ELR (cell line): ENCODE measurements around the gene MATN3.
"Not testable (repeated sequence)": the region's sequence is repeated elsewhere in the genome, so short reads cannot be mapped to it uniquely, and the experiment has no call there.

ENCODE experiments used
- DNase-seq: peaks from one replicate; pipeline ENCODE4 v3.0.0-alpha.2; 2015; ENCODE audit warnings: low read depth

Gene MATN3, protein sequence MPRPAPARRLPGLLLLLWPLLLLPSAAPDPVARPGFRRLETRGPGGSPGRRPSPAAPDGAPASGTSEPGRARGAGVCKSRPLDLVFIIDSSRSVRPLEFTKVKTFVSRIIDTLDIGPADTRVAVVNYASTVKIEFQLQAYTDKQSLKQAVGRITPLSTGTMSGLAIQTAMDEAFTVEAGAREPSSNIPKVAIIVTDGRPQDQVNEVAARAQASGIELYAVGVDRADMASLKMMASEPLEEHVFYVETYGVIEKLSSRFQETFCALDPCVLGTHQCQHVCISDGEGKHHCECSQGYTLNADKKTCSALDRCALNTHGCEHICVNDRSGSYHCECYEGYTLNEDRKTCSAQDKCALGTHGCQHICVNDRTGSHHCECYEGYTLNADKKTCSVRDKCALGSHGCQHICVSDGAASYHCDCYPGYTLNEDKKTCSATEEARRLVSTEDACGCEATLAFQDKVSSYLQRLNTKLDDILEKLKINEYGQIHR

DNA sequence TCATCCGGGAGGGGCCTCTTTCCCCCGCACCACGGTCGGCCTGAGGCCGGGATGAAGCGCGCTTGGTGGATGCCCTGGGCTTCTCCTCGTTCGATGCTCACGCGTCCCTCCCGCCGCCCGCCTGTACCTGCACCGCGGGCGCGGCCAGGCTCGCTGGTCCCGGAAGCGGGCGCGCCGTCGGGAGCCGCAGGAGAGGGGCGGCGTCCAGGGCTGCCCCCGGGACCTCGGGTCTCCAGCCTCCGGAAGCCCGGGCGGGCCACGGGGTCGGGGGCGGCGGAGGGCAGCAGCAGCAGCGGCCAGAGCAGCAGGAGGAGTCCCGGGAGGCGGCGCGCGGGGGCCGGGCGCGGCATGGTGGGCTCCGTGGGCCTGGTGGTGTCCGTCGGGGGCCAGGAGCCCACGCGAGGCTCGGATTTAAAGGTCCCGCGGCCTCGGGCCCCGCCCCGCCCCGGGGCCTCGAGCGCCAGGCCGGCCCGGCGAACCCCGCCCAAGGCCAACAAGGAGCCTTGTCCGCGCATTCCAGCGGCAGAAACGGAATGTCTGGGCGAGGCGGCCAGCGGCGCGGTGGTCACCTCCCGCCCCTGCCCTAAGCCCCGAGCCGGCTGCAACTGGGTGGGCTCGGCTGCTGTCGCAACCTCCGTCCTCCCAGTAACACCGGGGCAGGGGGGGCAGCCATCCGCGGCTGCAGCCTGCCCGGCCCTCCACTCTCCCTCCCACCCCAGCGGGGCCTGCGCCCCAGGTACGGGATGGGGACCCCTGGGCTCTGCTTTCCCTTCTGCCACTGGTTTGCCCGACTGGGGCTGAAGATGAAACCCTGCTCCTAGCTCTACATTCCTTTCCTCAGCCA is at the start of gene MATN3:
TSS of gene MATN3 (minus strand) at position 387 of the 844 bp plus-strand sequence. CDS start at position 350, 37 bp downstream.
- peak; percentile 60 for DNase-seq

DNA sequence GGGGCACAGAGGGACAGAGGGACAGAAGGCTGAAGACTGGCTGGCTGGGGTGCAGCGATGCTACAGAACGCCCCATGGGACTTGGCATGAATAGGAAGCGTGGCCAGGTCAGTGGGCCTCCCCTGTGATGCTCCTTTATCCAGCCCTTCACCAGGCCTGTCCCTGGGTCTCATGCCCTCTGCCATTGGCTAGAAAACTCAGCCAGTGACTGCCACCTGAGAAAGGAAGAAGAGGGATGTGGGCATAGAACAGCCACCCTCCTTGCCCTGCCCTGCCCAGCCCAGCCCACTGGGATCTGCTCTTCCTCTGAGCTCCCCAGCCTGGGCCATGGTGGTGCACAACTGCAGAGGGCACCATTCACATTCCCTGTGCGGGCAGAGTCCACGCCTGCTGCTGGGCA is 49.5 kb upstream of the MATN3 start:
- no peak for DNase-seq

DNA sequence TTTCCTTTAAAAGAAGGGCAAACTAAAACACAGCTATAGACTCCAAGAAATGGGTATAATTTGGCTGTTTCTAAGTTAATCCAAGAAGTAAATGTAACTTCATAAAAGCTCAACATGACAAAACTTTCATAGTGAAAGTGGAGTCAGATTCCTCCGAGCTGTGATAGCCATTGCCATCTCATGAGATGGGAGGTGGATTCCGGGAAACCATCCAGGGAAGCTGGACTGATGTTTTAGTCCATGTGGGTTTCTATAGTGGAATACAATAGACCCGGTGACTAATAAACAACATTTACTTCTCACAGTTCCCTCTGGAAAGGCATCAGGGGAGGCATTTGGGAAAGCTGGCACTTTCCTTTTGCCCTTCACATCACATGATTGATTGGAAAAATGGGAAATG is 49.0 kb upstream of the MATN3 start:
- DNase-seq, result peak; percentile 61

DNA sequence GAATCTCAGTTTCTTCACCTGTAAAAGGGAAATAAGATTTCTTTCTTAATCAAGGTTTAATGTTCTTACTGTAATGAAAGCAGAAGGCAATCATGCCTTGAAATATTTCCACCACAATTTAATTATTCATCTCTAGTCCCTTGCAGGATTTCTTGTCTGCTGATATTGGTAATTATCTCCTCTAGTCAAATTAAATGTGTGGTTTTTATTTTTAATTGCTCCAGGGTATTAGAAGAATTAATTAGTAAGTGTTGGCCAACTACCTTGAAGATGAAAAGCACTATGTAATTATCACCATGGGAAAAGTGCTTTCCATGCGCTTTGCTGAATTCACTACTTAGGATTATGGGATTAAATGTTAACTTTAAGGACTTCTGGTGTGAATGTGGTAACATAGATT is 47.6 kb upstream of the MATN3 start:
- DNase-seq, result no peak

DNA sequence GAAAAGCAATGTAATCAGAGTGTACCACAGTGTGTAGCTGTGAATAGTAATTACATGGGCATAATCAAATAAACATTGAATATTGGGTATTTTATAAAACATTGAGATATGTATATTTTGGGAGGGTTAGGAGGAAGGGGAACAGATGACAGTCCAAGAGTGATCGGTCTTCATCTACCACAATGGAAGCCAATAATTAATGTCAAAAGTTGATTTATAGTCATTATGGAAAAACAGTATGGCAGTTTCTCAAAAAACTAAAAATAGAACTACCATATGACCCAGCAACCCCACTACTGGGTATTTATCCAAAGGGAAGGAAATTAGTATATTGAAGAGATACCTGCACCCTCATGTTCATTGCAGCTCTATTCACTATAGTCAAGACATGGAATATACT is 44.8 kb upstream of the MATN3 start:
- no peak for DNase-seq

DNA sequence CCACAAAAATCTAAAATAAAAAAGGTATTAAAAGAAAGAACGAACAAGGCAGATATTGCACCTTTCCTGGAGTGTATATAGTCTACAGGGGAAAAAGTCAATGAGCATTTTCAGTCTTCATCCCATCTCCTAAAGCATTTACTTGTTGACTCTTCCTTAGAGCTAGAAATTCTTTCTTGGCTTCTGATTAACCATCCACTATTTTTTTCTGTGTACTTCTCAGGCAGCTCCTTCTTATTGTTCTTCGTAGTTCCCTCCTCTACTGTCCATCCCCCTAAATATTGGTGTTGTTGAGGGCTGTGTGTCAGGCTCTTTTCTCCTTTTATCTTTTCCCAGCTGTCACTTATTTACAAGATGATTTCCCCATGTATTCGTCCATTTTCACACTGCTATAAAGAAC is 42.5 kb upstream of the MATN3 start:
- no peak for DNase-seq

DNA sequence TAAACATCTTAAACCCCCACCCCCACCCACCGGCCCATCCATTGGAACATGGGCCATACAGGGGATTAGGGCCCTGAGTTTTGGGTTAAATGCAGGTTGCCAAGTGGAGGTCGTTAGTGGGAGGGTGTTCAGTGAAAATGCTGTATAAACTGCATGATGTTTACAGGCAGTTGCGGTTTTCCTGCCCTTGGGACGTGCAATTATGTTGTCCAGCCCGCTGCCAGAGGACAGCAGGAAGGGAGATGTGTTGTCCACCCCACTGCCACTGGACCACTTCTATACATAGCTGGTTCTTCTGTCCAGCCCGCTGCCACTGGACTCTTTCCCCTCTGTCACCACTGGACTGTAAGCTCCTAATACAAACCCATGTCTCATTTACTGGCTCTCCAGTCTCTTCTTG is 41.7 kb upstream of the MATN3 start:
- DNase-seq, result no peak

DNA sequence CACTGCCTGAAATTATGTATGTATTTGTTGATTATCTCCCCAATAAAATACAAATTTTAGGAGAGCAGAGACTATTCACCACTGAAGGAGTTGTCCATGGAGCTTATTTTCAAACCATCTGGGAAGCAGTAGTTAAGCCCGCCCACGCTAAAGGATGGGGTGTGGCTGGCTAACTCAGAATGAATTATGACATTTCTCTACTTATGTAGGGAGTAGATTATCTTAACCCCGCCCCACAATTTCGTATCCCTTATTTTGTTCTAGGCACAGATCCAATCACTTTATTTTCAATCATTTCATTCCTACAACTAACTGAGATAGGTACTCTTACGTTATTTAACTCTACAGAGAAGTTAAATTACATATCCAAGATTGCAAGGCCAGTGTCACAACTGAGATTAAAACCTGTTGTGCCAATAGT is 40.4 kb upstream of the MATN3 start:
- peak; percentile 83 for DNase-seq

DNA sequence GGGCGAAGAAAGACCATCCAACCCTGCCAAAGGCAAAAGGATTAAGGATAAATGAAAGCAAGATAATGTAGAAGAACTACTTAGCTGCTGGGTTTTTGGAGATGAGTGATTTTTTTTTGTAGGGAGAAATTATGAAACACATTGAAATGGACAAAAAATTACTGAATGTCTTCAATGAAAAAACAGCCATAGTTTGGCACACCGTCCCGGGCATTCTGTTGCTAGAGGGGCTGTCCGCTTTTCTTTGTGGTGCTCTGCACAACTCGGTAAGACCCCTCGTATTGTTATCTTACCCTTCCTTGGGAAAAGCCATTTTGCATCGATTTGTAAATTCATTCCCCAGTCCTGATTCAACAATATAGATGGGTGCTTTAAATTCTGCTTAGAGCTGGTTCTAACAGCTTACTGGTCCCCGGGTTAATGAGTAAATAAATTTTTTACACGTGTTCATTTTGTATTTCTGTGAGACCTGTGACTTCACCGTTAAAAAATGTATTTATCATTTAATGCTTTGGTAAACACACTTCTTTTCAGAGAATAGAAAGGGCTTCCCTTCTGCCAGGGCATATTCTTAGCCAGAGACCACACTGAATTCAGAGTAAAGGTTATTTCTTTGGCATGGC is 39.9 kb upstream of the MATN3 start:
- peak; percentile 63 for DNase-seq

DNA sequence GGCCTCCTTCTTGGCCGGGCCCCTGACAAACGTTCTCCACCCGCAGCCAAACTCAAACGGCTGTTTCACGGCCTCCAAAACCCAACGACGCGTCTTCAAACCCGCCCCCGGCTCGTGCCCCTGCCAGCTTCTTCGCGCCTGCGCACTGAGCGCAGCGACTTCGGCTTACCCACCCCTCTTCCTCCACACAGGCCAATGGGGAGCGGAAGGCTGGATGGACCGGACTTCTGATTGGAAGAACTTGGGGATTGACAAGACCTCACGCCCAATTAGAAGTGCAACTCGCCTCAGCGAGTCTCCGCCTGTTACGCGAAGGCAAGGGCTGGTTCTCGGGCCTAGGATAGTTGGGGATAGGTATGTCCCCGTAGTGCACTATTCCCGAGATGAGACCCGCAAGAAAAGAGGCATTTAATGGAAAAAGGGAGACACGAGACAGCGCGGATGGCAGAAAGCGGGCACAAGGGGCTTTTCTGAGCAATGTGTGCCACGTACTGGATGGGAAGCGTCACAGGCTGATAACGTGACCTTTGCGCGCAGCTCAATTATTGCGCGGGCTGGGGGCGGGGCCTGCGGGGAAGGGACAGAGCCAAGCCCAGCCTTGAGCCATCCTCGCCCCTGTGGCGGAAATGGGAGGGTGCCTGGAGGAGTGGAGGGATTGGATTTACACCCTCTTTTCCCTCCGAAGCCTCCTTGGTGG is 39.2 kb upstream of the MATN3 start, which contains the start of gene LAPTM4A:
TSS of gene LAPTM4A (minus strand) at position 97 of the 697 bp plus-strand sequence. CDS start 108 bp downstream, outside the sequence.
- DNase-seq, result peak; percentile 100

DNA sequence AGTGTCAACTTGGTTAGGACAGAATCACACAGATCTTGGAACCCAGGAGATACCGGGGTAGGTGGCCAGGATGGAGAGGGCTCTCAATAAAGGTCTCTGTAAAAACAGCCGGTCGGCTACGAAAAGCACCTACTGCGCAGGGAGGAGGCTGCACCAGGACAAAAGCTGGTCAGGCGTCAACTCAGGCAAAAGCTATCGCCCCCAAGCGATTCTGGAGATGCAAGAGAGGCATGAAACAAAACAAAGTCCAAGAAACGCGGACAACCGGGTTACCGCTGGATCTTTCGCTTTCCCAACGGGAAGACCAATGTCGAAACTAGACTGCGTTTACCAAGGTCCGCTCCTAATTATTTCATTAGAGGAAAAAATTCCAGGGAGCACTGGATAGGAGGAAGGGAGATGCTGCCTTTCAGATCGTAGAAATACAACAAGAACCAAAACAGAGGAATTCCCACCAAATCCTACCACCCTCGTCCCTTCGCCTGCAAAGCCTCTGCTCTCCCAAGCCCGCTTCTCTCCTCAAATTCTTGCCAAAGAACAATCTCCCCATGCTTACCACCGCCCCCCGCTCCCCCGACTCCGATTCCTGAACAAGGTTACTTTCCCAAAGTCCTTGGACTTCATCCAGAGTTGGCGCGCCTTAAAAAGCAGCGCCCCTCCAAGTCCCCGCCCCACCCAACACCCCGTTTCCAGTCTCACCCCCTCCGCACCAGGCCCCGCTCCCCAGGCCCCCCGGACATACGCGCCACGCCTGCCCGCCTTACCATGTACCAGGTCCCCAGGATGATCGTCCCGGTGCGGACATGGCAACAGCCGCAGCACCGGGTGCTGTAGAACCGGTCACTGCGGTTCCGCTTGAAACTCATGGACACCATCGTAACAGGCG is 38.4 kb upstream of the MATN3 start:
- DNase-seq, result peak; percentile 78

DNA sequence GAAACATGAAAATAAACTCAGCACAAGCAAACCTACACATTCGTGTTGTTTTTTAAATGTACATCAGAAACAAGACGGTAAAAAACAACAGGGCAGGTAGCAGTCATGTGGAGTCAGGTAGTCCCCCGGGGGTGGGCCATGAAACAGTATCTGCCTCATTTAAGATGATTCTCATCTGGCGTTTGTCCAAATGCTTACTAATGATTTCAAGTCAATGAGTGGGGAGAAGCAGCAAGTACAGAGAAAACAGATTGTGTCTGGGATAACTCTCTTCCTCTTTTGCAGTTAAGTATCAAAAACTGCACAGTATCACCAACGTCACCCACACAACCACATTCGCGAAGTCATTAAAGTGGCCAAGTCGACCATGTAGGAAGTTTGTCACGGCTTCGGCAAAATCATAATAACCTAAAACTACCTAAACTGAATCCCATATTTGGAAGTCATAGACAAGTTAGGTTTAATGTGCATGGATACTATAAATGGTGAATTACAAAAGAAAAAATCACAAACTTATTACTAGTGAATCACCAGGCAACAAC is 37.7 kb upstream of the MATN3 start:
- DNase-seq, result peak; percentile 84

DNA sequence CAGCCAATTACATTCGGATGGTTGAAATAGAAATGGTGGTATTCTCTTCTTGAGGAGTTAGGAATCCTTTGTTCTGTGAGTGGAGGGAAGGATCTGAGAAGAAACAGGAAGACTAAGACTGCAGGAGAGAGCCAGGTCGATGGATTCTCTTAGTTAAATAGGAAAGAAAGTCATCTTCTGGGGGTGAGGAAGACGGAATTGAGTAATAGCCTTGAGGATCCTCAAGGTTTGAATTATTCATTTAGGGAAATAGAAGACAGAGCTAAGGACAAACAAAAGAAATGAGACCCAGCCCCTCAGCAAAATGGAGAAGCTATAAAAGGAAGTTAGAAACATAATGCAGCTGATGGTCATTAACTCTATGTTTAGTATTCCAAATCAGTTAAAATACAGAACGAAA is 37.2 kb upstream of the MATN3 start:
- DNase-seq, result peak; percentile 36

DNA sequence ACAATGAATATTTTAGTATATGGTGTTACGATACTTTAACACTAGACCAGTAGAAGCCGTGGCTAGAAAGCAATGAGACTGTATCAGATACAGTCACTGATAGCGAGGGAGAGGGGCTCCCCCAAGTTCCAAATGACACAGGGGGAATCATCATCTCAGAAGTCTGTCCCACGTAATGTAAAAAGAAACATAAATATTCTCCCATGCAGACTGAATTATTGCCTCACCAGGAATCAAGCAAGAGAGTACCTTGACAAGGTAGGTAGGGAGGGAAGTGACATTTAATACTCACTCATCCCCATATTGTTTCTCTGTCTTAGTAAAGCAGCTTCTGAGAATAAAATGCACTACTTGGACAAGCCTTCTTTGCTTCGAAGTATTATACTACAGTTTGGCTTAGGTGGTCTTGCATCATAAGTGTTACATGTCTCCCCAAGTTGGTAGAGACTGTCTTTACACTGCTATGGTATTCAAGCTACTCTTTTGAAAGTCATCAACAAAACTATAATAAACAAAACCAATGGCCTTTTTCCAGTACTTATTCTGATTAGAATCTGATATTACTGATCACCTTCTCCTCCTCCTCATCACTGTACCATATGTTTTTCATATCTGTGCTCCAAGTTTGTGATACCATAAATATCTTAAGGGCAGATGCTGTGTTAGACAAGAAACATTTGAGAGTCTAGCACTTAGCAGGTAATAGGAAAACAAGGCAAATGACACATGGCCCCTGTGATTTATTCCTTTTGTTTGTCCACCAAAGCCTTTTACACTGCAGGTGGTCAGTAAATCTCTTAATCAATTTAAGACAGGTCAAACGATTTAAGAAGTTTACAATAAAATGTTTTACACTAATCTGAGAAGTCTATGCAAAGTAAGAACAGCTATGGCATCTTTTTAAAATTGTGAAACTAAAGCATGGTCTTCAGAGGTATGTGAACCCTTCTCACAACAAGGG is 36.3 kb upstream of the MATN3 start:
- DNase-seq, result no peak

DNA sequence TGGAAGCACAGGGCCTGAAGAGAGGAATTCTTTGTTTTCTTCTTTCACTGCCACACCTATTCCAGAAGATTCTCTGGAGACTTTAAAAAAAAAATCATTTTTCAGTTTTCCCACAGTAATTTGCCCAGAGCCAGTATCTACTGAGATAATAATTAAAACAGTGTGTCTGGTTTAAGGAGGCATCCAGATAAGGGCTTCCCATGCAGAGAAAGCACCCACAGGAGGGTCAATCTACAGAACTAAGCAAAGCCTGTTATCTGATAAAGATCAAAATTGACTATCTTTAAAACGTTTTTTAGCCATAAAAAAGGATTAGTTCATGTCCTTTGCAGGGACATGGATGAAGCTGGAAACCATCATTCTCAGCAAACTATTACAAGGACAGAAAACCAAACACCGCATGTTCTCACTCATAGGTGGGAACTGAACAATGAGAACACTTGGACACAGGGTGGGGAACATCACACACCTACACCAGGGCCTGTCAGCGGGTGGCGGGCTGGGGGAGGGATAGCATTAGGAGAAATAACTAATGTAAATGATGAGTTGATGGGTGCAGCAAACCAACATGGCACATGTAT is 33.3 kb upstream of the MATN3 start:
- DNase-seq, result not testable (repeated sequence)

DNA sequence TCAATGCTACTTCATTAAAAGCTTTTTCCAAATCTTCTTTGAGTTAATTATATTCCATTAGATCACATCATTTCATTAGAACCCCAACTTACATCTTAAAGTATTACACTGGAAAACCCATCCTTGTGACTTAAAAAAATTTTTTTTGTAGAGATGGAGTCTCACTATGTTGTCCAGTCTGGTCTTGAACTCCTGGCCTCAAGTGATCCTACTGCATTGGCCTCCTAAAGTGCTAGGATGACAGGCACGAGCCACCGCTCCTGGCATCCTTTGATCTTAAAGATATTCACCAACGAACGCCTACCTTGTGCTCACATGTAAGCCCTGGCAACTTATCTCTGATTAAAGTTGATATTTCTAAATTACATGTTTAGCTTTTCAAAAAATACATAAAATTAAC is 32.3 kb upstream of the MATN3 start:
- no peak for DNase-seq

DNA sequence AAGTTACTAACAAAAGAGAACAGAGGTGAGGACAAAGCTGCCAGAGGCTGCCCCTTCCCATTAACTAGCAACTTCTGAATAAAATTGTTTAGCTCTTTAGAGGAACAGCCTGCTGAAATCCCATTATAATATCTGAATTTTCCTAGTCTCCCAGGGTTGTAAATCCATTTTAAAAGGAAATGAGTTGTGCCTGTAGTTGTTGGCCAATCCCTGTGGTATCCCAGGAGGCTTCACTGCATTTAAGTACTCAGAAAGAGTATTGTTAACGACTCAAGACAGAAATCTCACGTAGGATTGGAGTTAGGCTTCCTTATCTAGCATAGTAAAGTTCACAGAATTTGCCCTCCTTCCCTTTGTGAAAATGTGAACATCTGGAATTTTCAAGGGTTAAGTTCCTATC is 30.1 kb upstream of the MATN3 start:
- no peak for DNase-seq

DNA sequence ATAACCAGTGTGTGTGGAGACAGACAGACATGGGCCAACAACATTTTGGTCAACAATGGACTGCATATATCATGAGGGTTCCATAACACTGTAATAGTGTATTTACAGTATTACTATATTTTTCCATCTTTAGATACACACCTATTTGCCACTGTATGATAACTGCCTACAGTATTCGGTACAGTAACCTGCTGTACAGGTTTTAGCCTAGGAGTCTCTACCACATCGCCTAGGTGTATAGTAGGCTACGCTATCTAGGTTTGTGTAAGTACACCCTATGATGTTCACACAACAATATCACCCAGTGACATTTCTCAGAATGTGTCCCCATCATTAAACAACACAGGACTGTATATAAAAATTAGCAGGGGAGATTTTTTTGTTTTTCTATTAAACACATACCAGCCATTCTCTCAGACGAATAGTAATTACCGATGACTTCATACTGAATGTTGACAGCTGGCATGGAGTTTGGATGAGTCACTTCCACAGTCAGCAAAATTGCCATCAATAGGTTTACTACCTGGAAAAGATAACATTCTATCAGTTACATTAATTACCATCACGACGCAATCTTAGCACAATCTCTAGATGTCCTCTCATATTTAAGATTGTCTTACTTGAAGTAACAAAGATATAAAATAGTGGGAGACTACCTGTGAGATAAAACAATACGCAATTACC is 28.2 kb upstream of the MATN3 start:
- peak; percentile 78 for DNase-seq
